ENCODE measurements around the gene NMT1.

NMT1 gene

DNA sequence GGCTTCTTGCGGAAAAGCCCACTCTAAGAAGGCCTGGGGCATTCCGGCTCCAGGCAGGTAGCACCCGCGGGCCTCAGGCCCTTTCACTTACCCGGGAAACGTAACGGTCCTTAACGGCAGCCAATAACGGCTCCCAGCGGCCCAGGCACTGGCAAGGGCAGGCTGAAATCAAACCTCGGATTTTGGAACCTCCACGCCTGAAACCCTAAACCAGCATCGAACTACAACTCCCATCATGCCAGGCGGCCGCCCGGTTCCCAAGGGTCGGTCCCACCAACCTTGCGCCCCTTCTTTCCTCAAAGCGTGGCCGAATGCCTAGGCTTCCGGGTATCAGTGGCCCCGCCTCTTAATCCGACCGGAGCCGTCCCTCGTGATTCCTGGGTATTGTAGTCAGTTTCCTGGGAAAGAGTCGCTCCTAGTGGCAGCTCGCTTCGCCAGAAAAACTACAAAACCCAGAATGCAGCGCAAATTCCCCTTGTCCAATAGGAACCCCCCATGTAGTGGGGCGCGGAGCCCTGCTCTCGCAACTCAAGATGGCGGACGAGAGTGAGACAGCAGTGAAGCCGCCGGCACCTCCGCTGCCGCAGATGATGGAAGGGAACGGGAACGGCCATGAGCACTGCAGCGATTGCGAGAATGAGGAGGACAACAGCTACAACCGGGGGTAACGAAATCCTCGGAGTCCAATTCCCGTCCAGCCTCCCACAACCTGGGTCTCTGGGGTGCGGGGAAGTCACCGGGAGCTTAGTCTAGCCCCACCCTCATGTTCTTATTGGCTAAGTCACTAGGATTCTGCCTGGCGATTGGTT lies at the start of gene NMT1:
NMT1 (plus strand) TSS at position 521 of the 809 bp plus-strand sequence; CDS start at position 534, 13 bp downstream.
- peak; percentile 96 for DNase-seq

DNA sequence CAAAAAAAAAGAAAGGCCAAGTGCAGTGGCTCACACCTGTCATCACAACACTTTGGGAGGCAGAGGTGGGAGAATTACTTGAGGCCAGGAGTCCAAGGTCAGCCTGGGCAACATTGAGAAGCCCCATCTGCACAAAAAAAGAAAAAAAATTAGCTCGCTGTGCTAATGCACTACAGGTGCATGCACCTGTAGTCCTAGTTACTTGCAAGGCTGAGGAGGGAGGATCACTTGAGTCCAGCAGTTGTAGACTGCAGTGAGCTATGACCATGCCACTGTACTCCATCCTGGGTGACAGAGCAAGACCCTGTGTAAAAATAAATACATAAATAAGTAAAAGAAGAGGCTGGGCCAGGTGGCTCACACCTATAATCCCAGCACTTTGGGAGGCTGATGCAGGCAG lies 49.4 kb upstream of the NMT1 start:
- no peak for DNase-seq

DNA sequence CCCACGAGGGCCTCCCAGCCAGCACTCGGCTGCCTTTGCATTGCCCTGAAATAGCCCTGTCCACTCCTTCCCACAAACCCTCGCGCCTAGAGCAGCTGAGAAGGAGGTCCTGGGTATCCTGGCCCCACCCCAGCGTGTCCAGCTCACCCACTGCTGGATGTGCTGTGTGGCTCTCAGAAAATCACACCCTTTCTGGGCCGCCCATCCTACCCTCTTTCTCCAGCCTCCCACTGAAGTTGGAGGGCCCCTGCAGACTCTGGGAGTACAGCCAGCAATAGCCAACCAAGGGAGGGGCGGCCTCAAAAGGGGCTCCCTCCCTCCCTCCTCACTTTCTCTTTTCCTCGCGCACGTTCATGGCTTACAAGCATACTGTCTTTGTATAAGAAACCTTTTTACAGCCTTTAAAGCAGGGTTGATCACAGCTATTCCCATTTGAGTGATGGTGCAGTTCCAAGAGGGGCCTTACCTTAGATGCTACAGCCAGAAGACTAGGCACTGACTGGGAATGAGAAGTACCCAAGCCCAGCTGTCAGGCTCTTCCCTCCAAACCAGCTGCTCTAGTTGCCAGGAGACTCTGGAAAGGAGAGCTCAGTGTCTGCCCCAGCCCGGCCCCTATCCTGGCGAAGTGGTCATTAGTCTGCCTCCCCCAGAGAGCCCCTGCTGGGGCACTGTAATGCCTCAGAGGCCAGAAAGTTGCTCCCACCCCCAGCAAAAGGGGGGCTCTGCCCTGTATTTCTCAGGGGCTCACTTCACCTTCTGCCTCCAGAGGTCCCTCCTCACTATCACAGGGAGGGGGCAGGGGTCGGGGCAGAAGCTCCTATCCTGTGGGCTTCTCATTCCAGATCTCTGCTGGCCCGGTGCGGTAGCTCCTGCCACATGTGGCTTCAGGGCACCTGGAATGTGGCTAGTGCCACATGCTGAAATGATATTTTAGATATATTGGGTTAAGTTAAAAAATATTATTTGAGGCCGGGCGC lies 47.8 kb upstream of the NMT1 start:
- no peak for DNase-seq

DNA sequence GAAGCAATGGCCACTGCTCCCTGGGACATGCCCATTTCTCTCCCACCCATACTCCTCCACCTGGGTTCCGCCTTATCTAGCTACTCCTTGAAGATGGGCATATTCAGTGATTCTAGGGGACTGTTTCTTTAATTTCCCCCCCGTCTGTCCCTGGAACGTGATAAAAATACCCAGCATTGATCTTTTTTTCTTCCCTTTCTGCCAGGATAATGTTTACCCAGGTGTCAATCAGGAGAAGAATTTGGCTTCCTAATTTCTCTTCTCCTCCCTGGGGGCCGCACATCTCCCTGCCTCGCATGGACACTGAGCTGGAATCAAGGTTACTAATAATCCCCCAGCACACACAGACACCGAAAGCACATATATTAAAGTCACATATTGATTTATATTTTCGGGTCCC lies 44.9 kb upstream of the NMT1 start:
- DNase-seq = no peak

DNA sequence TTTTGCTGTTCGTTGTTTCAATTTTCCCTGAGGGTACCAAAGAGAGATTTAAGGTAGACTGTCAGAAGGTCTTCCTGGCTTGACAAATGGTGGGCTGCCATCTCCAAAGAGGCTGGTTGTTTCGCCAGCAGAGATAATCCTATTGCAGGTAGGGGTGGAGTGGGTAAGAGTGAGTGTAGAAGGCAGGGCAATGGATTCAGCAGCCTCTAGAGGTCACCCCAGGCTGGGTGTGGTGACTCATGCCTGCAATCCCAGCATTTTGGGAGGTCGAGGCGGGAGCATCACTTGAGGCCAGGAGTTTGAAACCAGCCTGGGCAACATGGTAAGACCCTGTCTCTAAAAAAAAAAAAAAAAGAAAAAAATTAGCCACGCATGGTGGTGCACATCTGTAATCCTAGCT lies 44.3 kb upstream of the NMT1 start:
- DNase-seq = no peak

DNA sequence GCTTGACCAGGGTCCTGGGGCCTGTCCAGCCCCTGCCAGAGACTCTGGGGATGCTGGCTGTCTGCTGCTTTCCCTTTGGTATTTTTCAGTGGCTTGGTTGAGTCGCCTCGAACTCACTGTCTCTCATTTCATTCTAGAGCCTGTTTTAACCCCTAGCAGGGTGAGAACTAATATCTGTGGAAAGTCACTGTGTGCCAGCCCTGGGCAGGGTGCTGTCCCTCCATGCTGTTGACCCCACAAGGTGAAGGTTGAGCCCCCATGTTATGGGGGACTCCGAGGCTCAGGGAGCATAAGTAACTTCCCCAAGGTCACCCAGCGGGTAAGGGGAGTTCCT lies 42.6 kb upstream of the NMT1 start:
- DNase-seq = no peak

DNA sequence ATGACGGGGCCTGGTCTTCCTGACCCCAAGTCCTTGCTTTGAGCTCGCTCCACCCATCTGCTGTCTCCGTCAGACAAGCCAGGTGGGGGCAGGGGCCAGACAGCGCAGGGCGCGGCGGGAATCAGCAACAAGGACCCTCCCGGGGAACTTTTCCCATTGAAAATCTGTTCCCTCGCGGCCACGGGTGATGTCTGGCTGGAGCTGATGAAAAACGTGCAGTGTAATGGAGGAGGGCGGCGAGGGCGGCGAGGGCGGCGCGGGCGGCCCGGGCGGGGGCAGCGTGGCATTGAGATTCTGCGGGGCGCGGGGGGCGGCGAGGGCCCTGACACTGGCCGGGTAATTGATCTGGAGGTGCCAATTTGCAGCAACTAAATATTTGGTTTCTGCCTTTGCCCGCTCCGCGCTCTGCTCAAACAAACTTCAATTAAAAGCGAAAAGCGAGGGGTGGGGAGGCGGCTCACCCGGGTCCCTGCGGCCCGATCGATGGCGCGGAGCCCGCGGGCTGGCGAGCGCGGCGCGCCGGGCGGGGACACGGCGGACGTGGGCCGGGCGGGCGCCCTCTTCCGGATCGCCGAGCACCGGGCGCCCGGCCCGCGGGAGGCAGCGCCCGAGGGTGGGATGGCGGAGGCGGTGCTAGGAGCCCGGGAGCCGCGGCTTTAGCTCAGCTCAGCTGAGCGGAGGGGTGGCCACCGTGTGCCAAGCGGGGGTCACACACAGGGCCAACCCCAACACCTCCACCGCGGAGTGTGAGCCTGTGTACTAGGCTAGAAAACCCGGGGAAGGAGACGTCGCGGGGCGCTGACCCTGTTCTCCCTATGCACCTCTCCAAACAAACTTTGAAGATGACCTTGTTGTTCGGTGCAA lies 42.0 kb upstream of the NMT1 start:
- DNase-seq = peak; percentile 39

DNA sequence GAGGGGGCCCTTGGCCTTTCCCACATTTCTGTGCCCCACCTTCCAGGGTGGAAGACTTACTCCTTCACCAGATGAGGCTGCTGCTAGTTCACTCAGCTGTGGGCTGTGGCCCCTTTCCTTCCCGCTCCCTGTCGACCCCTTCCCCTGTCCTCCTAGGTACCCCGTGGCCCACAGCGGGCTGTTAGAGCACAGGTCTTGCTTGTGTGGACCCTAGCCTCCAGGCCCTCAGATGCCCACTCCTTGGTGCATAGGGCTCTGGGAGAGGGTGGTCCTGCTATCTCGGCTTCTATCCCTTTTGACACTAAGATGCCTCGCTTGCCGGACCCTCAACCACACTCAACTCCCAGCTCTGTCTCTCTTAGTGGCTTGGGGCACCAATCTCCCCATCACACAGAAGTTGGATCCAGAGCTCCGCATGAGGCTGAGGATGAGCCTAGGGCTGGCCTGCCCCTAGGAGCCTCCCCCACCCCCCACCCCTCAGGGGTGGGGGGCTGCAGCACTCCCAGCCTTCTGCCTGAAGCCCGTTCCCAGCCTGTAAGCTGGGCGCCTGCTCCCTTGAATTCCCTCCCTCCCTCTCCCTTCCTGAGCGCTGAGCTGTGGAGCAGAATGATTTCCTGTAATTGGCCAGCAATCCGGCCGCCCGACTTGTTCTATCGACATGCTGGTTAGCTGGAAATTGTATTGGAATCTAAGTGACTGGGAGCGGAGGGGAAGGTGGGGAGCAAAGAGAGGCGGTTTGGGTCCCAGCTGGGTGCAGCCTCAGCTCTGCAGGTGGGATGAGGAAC lies 40.6 kb upstream of the NMT1 start:
- DNase-seq = no peak

DNA sequence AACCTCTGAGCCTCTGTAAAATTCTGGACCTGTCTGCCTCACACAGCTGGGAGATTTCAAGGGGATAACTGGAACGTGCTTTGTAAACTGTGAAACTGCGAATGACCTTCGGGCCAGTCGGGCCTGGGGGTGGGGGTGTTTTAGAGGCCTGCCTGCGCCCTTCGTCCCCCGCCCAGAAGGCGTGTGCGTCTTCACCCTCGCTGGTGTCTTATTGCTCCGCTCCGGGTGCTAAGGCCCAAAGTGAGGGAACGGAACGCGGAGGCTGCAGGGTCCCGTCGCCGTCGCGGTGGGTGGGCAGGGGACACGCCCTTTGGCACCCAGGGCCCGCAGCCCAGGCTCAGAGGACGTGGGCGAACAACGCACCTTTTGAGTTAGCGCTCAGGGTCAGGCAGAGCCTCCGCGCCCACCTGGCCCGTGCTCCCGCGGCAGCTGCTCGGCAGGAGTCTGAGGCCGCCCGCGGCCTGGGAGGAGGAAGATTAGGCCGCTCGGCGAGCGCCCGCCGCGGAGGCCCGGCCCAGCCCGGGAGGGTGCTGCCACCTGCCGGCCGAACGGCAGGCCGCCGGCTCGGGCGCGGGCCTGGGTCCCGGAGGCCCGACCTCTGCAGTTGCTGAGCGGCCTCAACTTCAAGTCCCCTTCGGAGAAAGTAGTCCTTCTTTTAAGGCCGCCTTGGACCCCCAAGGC lies 39.4 kb upstream of the NMT1 start:
- DNase-seq = peak; percentile 69

DNA sequence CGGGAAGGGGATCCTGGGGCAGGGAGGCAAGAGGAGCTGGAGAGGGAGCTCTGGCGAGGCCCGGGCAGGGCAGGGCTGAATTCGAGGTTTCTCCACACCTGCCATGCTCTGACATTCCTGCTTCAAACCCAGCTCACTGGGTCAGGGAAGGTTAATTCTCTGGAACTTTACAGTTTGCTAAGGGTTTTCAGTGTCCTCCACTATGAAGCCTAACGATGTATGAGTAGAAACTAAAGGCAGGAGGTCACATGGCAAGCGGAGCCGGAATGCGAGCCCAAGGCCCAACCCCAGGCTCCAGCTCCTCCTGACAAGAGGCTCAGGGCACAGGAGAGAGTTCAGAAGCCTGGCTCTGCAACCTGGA lies 38.8 kb upstream of the NMT1 start:
- DNase-seq = no peak

DNA sequence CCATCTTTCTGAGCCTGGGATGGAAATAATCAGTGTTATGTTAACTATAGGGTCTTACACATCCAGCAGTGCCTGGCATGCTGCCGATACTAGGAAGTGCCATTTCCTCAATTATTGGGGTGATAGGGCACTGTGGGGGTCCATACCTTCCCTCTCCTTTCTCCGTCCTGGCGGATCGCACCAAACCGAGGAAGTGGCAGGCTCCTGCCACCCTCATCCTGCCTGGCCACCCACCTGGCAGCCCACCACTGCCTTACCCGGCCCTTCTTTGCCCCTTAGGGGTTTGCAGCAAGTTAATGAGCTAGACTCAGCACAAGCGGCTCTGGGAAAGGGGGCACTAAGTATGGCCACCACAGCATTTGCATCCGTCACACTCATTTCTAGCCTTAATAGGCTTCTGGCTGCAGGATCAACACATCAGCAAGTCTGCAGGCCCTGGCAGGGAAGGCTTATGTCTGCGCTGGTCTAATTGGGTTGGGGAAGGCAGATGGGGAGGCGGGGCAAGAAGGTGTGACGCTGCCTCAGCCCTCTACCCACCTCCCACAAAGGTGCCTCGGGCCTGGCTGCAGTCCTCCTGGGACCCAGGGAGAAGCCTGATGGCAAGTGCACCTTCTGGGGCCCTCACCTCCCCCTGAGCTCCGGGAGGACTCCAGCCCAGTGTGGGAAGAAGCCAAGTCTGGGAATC lies 38.3 kb upstream of the NMT1 start:
- DNase-seq = no peak

DNA sequence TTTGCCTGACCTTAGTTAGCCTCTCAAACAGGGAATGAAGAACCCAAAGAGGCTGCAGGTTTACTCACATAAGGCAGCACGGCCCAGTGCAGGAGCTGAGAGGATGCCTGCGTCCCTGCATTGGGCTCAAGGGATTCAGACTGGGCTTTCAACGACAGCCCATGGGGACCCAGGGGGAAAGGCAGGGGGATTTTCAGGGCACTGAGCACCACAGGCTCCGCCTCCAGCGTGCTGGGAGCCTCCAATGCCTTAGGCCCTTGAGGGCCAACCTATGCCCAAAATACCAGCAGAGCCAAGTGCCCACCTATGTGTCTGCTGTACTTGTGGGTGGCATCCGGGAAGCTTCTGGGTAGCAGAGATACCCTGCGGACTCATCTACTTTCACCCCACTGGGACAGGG lies 32.0 kb upstream of the NMT1 start:
- DNase-seq = no peak

DNA sequence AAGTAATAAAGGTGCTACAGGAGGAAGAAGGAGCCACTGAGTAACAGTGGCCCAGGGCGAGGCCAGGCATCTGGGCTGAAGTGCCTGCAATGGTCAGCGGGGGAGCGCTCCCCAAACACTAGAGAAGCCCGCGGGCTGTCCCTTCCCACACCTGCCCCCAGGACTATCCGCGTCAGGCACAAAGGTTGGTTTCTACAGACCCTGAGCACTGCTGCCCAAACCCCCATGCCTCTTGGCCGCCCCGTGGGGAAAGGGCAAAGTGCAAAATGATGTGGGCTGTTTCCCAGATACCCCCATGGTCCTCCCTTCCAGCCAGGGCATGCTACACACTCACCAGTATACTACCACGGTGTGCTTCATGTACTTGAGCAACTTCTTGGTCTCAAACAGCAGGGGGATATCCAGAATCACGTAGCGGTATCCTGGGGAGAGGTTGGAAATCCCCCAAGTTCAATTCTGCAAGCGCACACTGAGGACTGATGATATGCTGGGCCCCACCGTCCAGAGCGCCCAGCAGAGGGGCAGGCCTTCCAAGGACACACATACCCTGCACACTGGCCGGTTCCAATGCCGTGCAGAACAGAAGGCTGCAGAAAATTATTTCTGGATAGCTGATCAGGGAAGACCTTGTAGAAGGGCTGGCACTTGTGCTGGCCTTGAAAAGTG lies 31.2 kb upstream of the NMT1 start:
- no peak for DNase-seq

DNA sequence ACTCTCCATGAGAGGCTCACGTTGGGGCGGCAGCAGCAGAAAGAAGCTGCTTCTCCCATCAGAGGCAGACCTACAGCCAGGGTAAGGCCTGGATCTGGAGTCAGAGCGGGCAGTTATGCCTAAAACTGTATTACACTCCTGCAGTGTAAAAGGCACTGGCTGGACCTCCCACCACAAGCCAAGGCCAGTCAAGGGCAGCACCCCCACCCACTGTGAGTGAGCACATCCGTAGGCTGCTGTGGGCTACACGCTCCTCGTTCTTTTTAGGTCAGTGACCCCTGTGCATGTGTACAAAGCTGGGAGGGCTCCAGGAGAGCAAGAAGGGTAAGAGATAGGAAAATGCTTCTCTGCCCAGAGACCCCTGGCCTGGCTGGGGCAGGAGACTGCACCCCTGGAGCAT lies 30.4 kb upstream of the NMT1 start:
- no peak for DNase-seq

DNA sequence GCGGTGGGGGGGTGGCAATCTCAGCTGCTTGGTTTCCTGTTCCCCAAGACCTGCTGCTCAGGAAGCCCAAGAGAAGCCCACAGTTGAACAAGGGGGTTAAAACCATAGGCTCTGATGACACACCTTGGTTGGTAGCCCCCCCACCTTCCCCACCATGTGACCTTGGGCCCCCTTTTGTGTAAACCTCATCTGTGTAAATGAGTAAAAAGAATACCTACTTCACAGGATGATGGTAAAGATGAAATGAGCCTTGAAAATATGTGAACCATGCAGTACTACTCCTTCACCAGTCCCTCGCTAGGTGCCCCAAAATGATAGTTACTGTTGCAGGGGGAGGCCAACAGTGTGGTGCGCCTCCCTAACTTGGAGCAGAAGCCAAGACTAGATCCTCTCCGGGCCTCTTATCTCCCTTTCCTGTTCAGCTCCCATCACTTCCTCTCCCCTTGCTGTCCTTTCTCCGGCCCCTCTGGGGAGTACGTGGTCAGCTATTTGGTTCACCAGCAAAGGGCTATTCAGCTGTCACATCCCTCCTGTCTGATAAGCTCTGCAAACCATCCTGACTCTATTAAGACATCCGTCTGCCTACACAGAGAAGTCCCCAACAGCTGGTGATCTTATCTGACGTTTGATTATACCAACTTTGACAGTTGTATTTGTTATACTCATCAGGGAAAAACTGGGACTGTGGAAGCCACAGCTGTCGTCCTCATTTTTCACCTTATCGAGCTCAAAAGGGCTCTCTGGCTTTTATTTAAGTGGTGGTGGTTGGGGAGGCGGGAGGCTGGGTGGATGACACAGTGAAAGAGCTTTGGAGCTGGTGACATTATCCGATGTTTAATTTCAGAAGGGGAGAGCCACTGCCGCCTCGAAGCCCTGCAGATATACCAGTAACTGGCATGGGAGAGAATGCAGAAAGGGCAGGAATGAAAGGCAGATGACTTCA lies 29.6 kb upstream of the NMT1 start:
- no peak for DNase-seq

DNA sequence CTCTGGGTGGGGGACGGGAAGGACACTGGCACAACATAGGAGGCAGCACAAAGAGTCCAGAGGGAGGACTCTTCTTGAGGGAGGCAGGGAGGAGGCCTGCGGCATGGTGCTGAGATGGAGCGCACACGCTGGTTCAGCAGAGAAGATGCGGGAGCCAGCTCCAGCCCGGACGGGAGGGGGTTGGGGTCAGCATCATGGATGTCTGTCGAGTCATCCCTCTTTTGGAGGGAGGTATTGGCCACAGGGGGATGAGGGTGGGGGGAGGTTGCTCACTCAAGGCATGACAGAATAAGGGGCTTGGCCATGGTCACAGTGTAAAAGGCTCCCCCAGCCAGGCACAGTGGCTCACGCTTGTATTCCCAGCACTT lies 29.0 kb upstream of the NMT1 start:
- no peak for DNase-seq

DNA sequence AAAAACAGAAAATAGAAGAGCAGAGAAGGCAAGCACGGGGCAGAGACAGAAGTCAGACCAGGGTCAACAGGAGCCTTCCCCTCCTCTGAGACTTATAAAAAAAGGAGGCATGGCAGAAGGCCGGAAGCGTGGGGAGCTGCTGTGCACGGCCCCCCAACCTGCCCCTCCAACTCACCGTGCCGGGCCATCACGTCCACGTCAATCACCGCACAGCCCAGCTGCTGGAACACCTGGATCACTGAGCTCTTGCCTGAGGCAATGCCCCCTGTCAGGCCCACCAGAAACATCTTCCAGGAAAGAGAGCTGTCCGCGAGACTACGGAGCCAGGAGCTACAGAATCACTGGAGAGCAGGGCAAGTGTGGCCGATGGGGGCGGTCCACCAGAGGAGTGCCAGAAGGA lies 26.5 kb upstream of the NMT1 start:
- DNase-seq = no peak

DNA sequence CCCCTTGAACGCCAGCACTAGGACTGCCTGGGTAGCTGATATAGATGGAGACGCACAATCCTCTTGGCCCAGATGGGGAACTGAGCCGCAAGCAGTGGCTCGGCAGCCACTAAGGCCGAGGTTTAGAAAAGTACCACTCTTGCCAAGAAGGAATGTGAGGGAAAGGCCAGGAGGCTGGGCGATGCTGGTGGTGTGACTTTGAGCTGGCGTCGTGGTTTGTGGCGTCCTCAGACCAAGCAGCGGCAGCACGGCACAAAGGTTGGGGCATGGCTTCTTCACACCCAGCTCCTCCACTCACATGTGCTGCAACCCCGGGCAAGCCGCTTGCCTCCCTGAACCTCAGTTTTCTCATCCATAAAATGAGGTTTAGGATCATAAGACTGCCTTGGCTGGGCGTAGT lies 25.3 kb upstream of the NMT1 start:
- no peak for DNase-seq

DNA sequence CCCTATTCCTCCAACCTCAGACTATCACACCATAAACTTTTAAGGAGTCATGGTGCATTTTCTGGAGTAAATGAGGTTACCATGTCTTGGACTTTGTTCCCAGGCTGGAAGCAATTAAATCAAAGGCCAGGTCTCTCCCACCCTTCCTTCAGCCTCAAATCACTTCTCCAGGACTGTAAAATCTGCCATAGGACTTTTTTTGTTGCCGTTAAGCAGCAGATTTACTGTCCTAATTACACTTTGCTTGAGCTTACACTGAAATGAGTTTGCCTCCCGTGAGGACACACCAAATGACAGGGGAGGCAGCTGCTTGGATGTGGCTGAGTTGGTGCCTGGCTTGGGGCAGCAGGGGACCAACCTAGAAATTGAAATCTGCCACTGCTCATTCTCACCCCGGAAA lies 24.4 kb upstream of the NMT1 start:
- no peak for DNase-seq
